NCI-H2029 treated with DMSO at 0.1 percent for 48 hours (cell line): ENCODE measurements around the gene PDIA5.
A peak's percentile ranks its signal among the peaks of the same experiment; 100 is the strongest.

Source experiments
- DNase-seq: peaks from one replicate; lab custom pipeline; 2025; lab: John Stamatoyannopoulos, UW

PDIA5 gene

GRCh38 chr3:123042413-123042812, 24.4 kb upstream of the PDIA5 start:
- DNase-seq, result no peak

GRCh38 chr3:123044981-123045763, 21.7 kb upstream of the PDIA5 start:
- no peak for DNase-seq

GRCh38 chr3:123046262-123047061, 20.4 kb upstream of the PDIA5 start:
- no peak for DNase-seq

GRCh38 chr3:123047062-123047319, 19.8 kb upstream of the PDIA5 start:
- DNase-seq, result no peak

DNA sequence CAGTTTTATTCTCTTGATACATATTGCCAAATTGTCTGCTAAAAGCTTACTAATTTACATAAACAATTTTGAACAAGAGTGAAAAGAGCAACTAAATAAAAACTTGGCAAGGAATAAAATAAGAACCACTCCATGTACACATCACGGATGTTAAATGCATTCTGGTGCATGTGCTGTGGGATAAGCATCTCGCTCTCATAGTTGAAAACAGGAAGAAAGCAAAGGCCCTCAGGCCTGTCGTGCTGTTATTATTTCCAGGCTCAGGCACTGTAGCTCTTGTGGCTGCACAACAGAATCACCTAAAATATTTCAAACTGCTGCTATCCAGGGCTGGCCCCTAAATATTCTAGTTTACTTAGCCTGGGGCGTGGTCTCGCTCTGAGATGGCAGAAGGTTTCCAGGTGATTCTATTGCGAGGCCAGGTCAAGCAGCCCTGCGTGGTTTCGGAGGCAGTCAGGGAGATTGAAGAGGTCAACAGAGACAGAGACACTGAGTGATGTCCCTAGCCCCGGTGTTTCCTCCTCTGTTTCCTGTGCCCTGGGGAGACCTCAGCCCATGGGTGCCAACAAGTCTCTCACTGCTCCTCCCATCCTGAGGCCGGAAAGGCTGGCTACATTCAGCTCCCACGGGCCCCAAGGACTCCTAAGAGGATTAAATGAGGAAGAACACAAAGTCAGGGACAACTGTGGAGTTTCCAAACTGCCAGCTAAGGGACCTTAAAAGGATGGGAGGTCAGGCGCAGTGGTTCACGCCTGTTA, 18.2 kb upstream of the PDIA5 start:
- DNase-seq, result no peak

DNA sequence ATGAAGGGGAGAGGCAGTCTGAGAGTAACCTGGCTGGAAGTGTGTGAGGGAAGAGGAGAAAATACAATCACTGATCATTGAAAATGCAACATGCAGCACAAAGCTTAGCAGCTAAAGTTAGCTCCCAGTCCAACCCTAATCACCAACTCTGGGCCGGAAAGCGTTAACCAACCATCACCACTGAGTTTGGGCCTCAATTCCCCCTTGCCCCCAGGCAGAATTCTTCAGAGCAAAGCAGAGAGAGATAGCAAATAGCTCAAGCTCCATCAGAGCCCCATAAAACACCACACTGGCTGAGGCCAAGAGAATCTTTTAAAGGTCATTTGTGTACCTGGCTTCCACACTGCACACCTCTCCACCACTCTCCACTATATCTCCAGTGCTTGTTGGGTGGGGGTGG, 16.2 kb upstream of the PDIA5 start:
- no peak for DNase-seq

DNA sequence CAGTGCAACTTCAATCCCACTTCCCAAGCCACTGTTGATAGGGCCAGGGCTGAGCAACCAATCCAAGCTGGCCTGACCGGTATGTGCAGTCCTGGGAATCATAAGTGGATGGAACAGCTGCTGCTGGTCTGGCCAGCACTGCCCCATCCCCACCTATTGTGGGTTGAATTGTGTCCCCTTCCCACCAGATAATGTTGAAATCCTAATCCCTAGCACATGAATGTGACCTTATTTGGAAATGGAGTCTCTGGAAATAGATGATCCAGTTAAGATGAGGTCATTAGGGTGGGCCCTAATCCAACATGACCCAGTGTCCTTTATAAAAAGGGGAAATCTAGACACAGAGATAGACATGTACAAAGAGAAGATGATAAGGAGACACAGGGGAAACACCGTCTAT, 13.7 kb upstream of the PDIA5 start:
- no peak for DNase-seq

GRCh38 chr3:123054109-123054778, 12.6 kb upstream of the PDIA5 start:
- no peak for DNase-seq

- DNase-seq, result no peak
Observed at GRCh38 chr3:123054931-123055330, 11.9 kb upstream of the PDIA5 start.

- no peak for DNase-seq
Observed at GRCh38 chr3:123055352-123055751, 11.5 kb upstream of the PDIA5 start.

DNA sequence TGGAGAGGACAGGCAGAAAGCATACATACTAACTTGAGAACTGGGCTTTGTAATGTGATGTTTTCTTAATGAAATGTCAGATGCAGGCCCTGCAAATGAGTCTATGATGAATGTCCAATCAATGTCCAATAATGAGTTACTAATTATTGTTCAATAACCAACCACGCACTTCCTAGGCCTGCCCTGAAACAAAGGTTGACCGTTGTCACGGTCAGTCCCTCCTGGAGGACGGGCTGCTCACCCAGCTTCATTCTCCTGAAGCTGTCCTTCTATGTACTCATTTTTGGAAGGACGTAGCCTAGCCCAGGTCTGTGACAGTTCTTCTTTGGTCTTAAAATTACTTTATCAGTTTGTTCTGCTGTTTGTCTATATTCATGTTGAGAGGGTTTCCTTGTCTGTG, 8.3 kb upstream of the PDIA5 start:
- DNase-seq, result no peak

GRCh38 chr3:123060054-123060453, 6.8 kb upstream of the PDIA5 start:
- DNase-seq, result no peak

GRCh38 chr3:123061856-123062255, 5.0 kb upstream of the PDIA5 start:
- DNase-seq, result no peak

- no peak for DNase-seq
Observed at GRCh38 chr3:123063034-123063433, 3.8 kb upstream of the PDIA5 start.

GRCh38 chr3:123064506-123064905, 2.3 kb upstream of the PDIA5 start:
- DNase-seq, result no peak

GRCh38 chr3:123064914-123065313, 1.9 kb upstream of the PDIA5 start:
- DNase-seq, result no peak

DNA sequence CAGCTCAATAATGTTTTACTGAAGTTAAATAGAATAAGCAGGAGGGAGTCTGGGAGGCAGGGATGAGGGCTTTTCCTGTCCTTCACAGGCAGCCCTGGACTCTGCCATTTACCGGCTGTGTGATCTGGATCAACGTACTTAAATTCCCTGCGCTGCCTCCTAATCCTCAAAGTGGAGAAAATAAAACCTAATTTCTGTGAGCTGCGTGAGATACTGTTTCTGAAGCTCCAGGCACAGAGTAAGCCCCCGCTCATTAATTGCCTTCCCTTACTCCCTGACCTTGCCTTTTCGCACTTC, 278 bp upstream of the PDIA5 start:
- no peak for DNase-seq

- no peak for DNase-seq
Observed at GRCh38 chr3:123067689-123068600, 1.1 kb downstream of the PDIA5 start.

GRCh38 chr3:123068601-123069381, 2.0 kb downstream of the PDIA5 start:
- DNase-seq, result peak; percentile 58

DNA sequence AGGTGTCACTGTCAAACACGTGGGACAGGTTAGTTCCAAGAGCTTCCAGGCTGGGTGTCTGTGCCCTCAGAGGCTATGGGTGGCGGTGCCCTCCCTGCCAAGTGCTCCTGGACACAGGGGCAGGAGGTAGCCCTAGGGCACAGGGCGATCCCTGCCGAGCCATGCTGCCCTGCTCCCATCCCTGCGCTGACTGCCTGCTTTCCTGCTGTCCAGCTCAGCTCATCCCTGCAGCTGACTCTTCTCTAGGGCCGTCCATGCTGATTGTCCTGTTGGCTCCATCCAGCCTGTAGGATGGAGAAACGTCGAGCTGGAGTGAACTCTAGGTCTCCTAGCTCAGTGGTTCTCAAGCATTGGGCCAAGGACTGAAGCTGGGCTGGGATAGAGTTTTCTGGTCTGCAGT, 3.7 kb downstream of the PDIA5 start:
- no peak for DNase-seq

- DNase-seq, result no peak
Observed at GRCh38 chr3:123071146-123071545, 4.3 kb downstream of the PDIA5 start.
